PC-9 (cell line): Measurements from ENCODE around the gene GPR45. TPM values are rescaled to one million over a fixed set of nuclear protein-coding genes. Genes with fewer than 3 reads are reported as not detected.
"Not testable (repeated sequence)": the region's sequence is repeated elsewhere in the genome, so short reads cannot be mapped to it uniquely, and the experiment has no call there.

Source experiments
- BruUV-seq: library from RNA; stranded (reverse); fragments of 400-500 nt; replicated peaks from 2 replicates; lab custom pipeline; 2021; lab: Mats Ljungman, UMichigan
- CTCF ChIA-PET: fragments of 300-600 bp; sonication (Branson Sonifier 250); formaldehyde crosslinking; loops from one replicate; lab custom pipeline; 2022; ENCODE audit warnings: antibody characterized with exemption; lab: Charles Lee
- POLR2A ChIA-PET: fragments of 300-600 bp; sonication (Branson Sonifier 250); formaldehyde crosslinking; loops from one replicate; lab custom pipeline; 2022; ENCODE audit warnings: antibody characterized with exemption; ENCODE audit not compliant: unreplicated experiment; lab: Charles Lee
- DNase-seq, 2 experiments: peaks; one replicate each; pipeline versions ENCODE4 v3.0.0 to v3.0.0-alpha.2; 2015 to 2022; ENCODE audit warnings: mixed read lengths in 1 of 2
- H2AFZ ChIP-seq: fragments of 200-600 bp; sonication (generic); 2 replicates; pipeline ENCODE4 v1.8.1; 2017; ENCODE audit warnings: antibody characterized with exemption
- H3F3A ChIP-seq: fragments of 200-600 bp; sonication (generic); 2 replicates; pipeline ENCODE4 v1.8.1; 2017; ENCODE audit warnings: antibody characterized with exemption, mild to moderate bottlenecking, low read depth; ENCODE audit not compliant: insufficient read depth
- H3K27ac ChIP-seq: fragments of 200-600 bp; sonication (generic); 2 replicates; pipeline ENCODE4 v1.6.1; 2016; ENCODE audit warnings: mixed run types
- H3K27me3 ChIP-seq: fragments of 200-600 bp; sonication (generic); 2 replicates; pipeline ENCODE4 v1.6.1; 2016; ENCODE audit warnings: low read depth, mixed run types; ENCODE audit not compliant: insufficient read depth
- H3K36me3 ChIP-seq: fragments of 200-600 bp; sonication (generic); 2 replicates; pipeline ENCODE4 v1.6.1; 2016; ENCODE audit warnings: low read depth, mixed run types
- H3K4me1 ChIP-seq: fragments of 200-600 bp; sonication (generic); replicated peaks from 2 replicates; pipeline ENCODE4 v1.6.1; 2016; ENCODE audit warnings: mixed run types; ENCODE audit not compliant: insufficient read depth
- H3K4me2 ChIP-seq: fragments of 200-600 bp; sonication (generic); 2 replicates; pipeline ENCODE4 v1.6.1; 2017; ENCODE audit warnings: mixed run types
- H3K4me3 ChIP-seq: fragments of 200-600 bp; sonication (generic); 2 replicates; pipeline ENCODE4 v1.6.1; 2016; ENCODE audit warnings: mixed run types
- H3K79me2 ChIP-seq: fragments of 200-600 bp; sonication (generic); 2 replicates; pipeline ENCODE4 v1.6.1; 2017; ENCODE audit warnings: low read depth, mixed run types
- H3K9me2 ChIP-seq: fragments of 200-600 bp; sonication (generic); 2 replicates; pipeline ENCODE4 v1.8.1; 2017; ENCODE audit warnings: mild to moderate bottlenecking; ENCODE audit not compliant: insufficient read depth
- H3K9me3 ChIP-seq: fragments of 200-600 bp; sonication (generic); 2 replicates; pipeline ENCODE4 v1.8.1; 2016; ENCODE audit warnings: low read depth; ENCODE audit not compliant: insufficient read depth
- H4K20me1 ChIP-seq: fragments of 200-600 bp; sonication (generic); 2 replicates; pipeline ENCODE4 v1.8.1; 2017; ENCODE audit not compliant: insufficient read depth
- EZH2 ChIP-seq: fragments of 200-600 bp; sonication (generic); IDR thresholded peaks from 2 replicates; pipeline ENCODE4 v1.8.0; 2017; ENCODE audit warnings: antibody characterized with exemption, low read depth
- intact Hi-C: fragments of 100-400 bp; cut with micrococcal nuclease; formaldehyde crosslinking; loops from one replicate; pipeline ENCODE4 v1.10.0; 2022; ENCODE audit not compliant: unreplicated experiment
- total RNA-seq: library from RNA; stranded (reverse); gene quantifications from 2 replicates; pipeline ENCODE4 v1.2.3, GENCODE V29; 2021
- TF ChIP-seq, protein P1 (sequence below): fragments of 200-600 bp; sonication (generic); conservative IDR thresholded peaks from 2 replicates; pipeline ENCODE4 v1.6.1; 2017; ENCODE audit warnings: mixed run types, antibody characterized with exemption, mild to moderate bottlenecking, moderate library complexity

Gene GPR45
- total RNA-seq, 1 experiment from 2014 or later, result not detected

GRCh38 chr2:105248316-105249070 is 7.0 kb downstream of the GPR45 start:
- H3K9me3 ChIP-seq, result no peaks in the 10 kb centered on the region
- intact Hi-C loops, result no loop called here
- ChIA-PET POLR2A (no interaction called here), CTCF (no interaction called here)
- 0 out of 2 replicates have a peak, but pooled peaks cover 6% of the 10 kb centered on the region for H3K27me3 ChIP-seq
- no peaks in the 10 kb centered on the region for H3K79me2 ChIP-seq
- H3K27ac ChIP-seq, result no peak overlapping the region
- TF ChIP-seq EZH2, result no peak
- TF ChIP-seq, protein P1, sequence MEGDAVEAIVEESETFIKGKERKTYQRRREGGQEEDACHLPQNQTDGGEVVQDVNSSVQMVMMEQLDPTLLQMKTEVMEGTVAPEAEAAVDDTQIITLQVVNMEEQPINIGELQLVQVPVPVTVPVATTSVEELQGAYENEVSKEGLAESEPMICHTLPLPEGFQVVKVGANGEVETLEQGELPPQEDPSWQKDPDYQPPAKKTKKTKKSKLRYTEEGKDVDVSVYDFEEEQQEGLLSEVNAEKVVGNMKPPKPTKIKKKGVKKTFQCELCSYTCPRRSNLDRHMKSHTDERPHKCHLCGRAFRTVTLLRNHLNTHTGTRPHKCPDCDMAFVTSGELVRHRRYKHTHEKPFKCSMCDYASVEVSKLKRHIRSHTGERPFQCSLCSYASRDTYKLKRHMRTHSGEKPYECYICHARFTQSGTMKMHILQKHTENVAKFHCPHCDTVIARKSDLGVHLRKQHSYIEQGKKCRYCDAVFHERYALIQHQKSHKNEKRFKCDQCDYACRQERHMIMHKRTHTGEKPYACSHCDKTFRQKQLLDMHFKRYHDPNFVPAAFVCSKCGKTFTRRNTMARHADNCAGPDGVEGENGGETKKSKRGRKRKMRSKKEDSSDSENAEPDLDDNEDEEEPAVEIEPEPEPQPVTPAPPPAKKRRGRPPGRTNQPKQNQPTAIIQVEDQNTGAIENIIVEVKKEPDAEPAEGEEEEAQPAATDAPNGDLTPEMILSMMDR, result no peak
- no peaks in the 10 kb centered on the region for H3K4me1 ChIP-seq
- H3F3A ChIP-seq, result no peaks in the 10 kb centered on the region
- DNase-seq, result no peak
- H4K20me1 ChIP-seq, result no peaks in the 10 kb centered on the region
- H3K9me2 ChIP-seq, result no peaks in the 10 kb centered on the region; the same call in 1 of the 2 replicates
- BruUV-seq, result no TSS peak
- no peak overlapping the region for H3K4me3 ChIP-seq
- H3K36me3 ChIP-seq, result no peaks in the 10 kb centered on the region
- H3K4me2 ChIP-seq, result no peak overlapping the region
- no peak overlapping the region for H2AFZ ChIP-seq

GRCh38 chr2:105249181-105249580 is 7.6 kb downstream of the GPR45 start:
- Histone ChIP-seq H3K36me3 (no peaks in the 10 kb centered on the region), H4K20me1 (no peaks in the 10 kb centered on the region), H3K4me2 (no peak overlapping the region), H3K9me2 (no peaks in the 10 kb centered on the region; the same call in 1 of the 2 replicates), H3K4me1 (no peaks in the 10 kb centered on the region), H3K27me3 (0 out of 2 replicates have a peak, but pooled peaks cover 2% of the 10 kb centered on the region), H3K27ac (no peak overlapping the region), H2AFZ (no peak overlapping the region), H3K4me3 (no peak overlapping the region), H3K9me3 (no peaks in the 10 kb centered on the region), H3K79me2 (no peaks in the 10 kb centered on the region), H3F3A (no peaks in the 10 kb centered on the region)
- intact Hi-C loops, result no loop called here
- CTCF ChIA-PET, result no interaction called here
- TF ChIP-seq, protein P1, result no peak
- no peak for TF ChIP-seq EZH2
- no TSS peak for BruUV-seq
- POLR2A ChIA-PET, result no interaction called here
- no peak for DNase-seq

- ChIA-PET POLR2A (no interaction called here), CTCF (no interaction called here)
Observed at GRCh38 chr2:105249891-105250290, 8.3 kb downstream of the GPR45 start.

GRCh38 chr2:105251016-105251648 is 9.6 kb downstream of the GPR45 start:
- H3K4me3 ChIP-seq, H3K4me2 ChIP-seq, H3K9me2 ChIP-seq, POLR2A ChIA-PET, H3K27me3 ChIP-seq, H3K27ac ChIP-seq, intact Hi-C loops, H3K79me2 ChIP-seq, H3K9me3 ChIP-seq, H3K36me3 ChIP-seq, BruUV-seq, H2AFZ ChIP-seq, H3F3A ChIP-seq, CTCF ChIA-PET, H4K20me1 ChIP-seq, H3K4me1 ChIP-seq, DNase-seq: not testable (repeated sequence)

More at GRCh38 chr2:105249891-105250290, 8.3 kb downstream of the GPR45 start:
- Histone ChIP-seq H4K20me1 (no peaks in the 10 kb centered on the region), H3K79me2 (no peaks in the 10 kb centered on the region), H3K4me2 (no peak overlapping the region), H3K4me1 (no peaks in the 10 kb centered on the region), H3K9me3 (no peaks in the 10 kb centered on the region), H2AFZ (no peak overlapping the region), H3K4me3 (no peak overlapping the region), H3K27me3 (no peaks in the 10 kb centered on the region), H3K36me3 (no peaks in the 10 kb centered on the region), H3K9me2 (no peaks in the 10 kb centered on the region; the same call in 1 of the 2 replicates), H3K27ac (no peak overlapping the region), H3F3A (no peaks in the 10 kb centered on the region)
- intact Hi-C loops, result no loop called here
- DNase-seq, result no peak
- TF ChIP-seq, protein P1, result no peak
- no peak for TF ChIP-seq EZH2
- no TSS peak for BruUV-seq
